Caco-2 (cell line): ENCODE measurements around the gene MR1. TPM values are rescaled to one million over a fixed set of nuclear protein-coding genes. Genes with fewer than 3 reads are reported as not detected.

ENCODE experiments used
- BruUV-seq: library from RNA; stranded (reverse); fragments of 400-500 nt; replicated peaks from 2 replicates; lab custom pipeline; 2021; lab: Mats Ljungman, UMichigan
- CTCF ChIA-PET: fragments of 300-600 bp; sonication (Branson Sonifier 250); formaldehyde crosslinking; loops from one replicate; lab custom pipeline; 2022; ENCODE audit warnings: antibody characterized with exemption; lab: Charles Lee
- POLR2A ChIA-PET: fragments of 300-600 bp; sonication (Branson Sonifier 250); formaldehyde crosslinking; loops from one replicate; lab custom pipeline; 2022; ENCODE audit warnings: antibody characterized with exemption; lab: Charles Lee
- DNase-seq, 2 experiments: peaks; one replicate each; pipeline versions ENCODE4 v3.0.0 to v3.0.0-alpha.2; 2020 to 2022
- H3K27me3 ChIP-seq: replicated peaks from 2 replicates; pipeline ENCODE4 v1.6.0; 2011; ENCODE audit warnings: low read length; ENCODE audit not compliant: control insufficient read depth, insufficient read depth
- H3K36me3 ChIP-seq: 2 replicates; pipeline ENCODE4 v1.5.1; 2011; ENCODE audit warnings: low read length; ENCODE audit not compliant: control insufficient read depth, insufficient read depth
- H3K4me1 ChIP-seq: fragments of 250-450 bp; sonication (Bioruptor Pico); 2 replicates; pipeline ENCODE4 v1.5.1; 2020; ENCODE audit warnings: mild to moderate bottlenecking
- H3K4me3 ChIP-seq: 2 replicates; pipeline ENCODE4 v1.5.1; 2011; ENCODE audit warnings: low read depth, mild to moderate bottlenecking, control low read depth, low read length
- H3K9me3 ChIP-seq: fragments of 250-450 bp; sonication (Bioruptor Pico); 2 replicates; pipeline ENCODE4 v1.5.1; 2020; ENCODE audit warnings: mild to moderate bottlenecking, moderate library complexity
- H3K27ac Mint-ChIP-seq: one replicate; pipeline ENCODE4 v1.8.0; 2022; ENCODE audit warnings: mixed read lengths; ENCODE audit not compliant: unreplicated experiment
- H3K27me3 Mint-ChIP-seq: one replicate; pipeline ENCODE4 v1.8.0; 2022; ENCODE audit warnings: mixed read lengths; ENCODE audit not compliant: insufficient read depth, unreplicated experiment
- H3K36me3 Mint-ChIP-seq: one replicate; pipeline ENCODE4 v1.8.0; 2022; ENCODE audit warnings: mild to moderate bottlenecking, mixed read lengths; ENCODE audit not compliant: insufficient read depth, unreplicated experiment
- H3K4me1 Mint-ChIP-seq: one replicate; pipeline ENCODE4 v1.8.0; 2022; ENCODE audit warnings: low read depth, mixed read lengths; ENCODE audit not compliant: unreplicated experiment
- H3K4me3 Mint-ChIP-seq: one replicate; pipeline ENCODE4 v1.8.0; 2022; ENCODE audit warnings: mild to moderate bottlenecking, moderate library complexity, mixed read lengths; ENCODE audit not compliant: unreplicated experiment
- H3K9me3 Mint-ChIP-seq: one replicate; pipeline ENCODE4 v1.8.0; 2022; ENCODE audit warnings: mixed read lengths; ENCODE audit not compliant: unreplicated experiment
- CTCF ChIP-seq, 2 experiments: fragments of 200-600 bp in 1 of 2; IDR thresholded peaks; 1 replicate in 1 of 2; 2 replicates in 1 of 2; pipeline versions ENCODE4 v1.5.1 to v1.8.0; 2011 to 2022; ENCODE audit warnings: antibody characterized with exemption in 1 of 2, control low read depth in 1 of 2, inconsistent platforms in 1 of 2, low read depth in 1 of 2, low read length in 1 of 2, mild to moderate bottlenecking in 1 of 2, moderate library complexity in 1 of 2; ENCODE audit not compliant: insufficient read depth in 1 of 2, severe bottlenecking in 1 of 2, unreplicated experiment in 1 of 2
- intact Hi-C: fragments of 100-400 bp; cut with micrococcal nuclease; formaldehyde crosslinking; loops from one replicate; pipeline ENCODE4 v1.10.0; 2022; ENCODE audit not compliant: unreplicated experiment
- total RNA-seq: library from RNA; stranded (reverse); gene quantifications from 2 replicates; pipeline ENCODE4 v1.2.3, GENCODE V29; 2022

MR1 gene
- total RNA-seq, 1 experiment from 2014 or later = 2.5 TPM

- Mint-ChIP-seq H3K27me3 (no peaks in the 10 kb centered on the region), H3K27ac (peak overlapping the region; percentile 50), H3K9me3 (no peaks in the 10 kb centered on the region), H3K36me3 (peaks cover 11% of the 10 kb centered on the region), H3K4me1 (peaks cover 17% of the 10 kb centered on the region), H3K4me3 (no peak overlapping the region)
- Histone ChIP-seq H3K4me3 (no peak overlapping the region), H3K36me3 (no peaks in the 10 kb centered on the region; the same call in 1 of the 2 replicates), H3K4me1 (peaks cover 15% of the 10 kb centered on the region; the same call in 1 of the 2 replicates), H3K9me3 (no peaks in the 10 kb centered on the region), H3K27me3 (no peaks in the 10 kb centered on the region)
- ChIA-PET POLR2A (no interaction called here), CTCF (no interaction called here)
- no peak for TF ChIP-seq CTCF (IDR thresholded peaks at IDR 0.05; ENCODE audit: insufficient read depth in 1 of 2, low read depth in 1 of 2, low read length in 1 of 2, severe bottlenecking in 1 of 2, unreplicated experiment in 1 of 2)
- BruUV-seq = no TSS peak
- no peak for DNase-seq
- intact Hi-C loops = loop anchor here (1.0 kb wide), 1 partner anchor 12 kb away; the partner anchor contains the start of gene STX6
These were observed 23.0 kb upstream of the MR1 start for GRCh38 chr1:181010789-181011188.

DNA sequence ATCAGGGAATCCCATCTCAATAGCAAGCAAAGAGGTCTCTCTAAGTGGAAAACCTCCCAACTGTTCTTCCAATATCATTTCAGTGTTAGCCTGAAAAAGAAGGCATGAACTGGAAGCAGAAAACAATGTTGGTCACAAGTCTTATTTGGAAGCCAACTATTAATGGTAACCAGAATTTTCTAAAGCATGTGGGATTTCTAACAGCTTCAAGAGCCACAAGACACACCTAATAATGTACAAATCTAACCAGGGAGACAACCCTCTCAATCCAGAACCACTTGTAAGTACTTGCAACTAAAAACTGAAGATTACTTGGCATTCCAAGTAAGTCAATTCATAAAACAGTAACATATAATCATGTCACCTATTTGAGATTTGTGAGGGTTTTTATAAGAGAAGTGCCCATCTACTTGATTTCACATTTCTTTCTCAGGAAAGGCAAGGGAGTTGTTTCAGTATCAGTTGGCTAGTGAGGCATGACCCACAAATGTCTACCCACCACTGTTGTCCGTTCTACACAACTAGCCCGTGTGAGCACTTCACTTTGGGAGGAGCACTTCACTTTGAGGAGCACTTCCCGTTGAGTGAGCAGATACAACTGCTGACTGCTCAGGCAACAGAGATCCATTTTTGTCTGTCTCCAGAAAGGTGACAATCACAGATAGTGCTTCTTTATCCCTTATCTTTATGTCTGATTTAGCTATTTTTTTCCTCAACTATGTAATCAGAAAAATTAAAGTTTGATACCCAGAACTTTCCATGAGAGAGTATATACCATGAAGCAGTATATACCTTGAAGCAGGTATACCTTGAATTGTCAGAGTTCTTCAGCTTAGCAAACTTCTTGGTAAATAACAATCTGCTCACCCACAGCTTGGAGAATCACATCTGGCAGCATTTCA lies 22.2 kb upstream of the MR1 start:
- POLR2A ChIA-PET = no interaction called here
- CTCF ChIA-PET = no interaction called here
- Mint-ChIP-seq H3K27me3 (no peaks in the 10 kb centered on the region), H3K36me3 (peaks cover 11% of the 10 kb centered on the region), H3K4me1 (peaks cover 17% of the 10 kb centered on the region), H3K9me3 (no peaks in the 10 kb centered on the region), H3K4me3 (no peak overlapping the region), H3K27ac (peak overlapping the region; percentile 50)
- Histone ChIP-seq H3K36me3 (no peaks in the 10 kb centered on the region; the same call in 1 of the 2 replicates), H3K27me3 (no peaks in the 10 kb centered on the region), H3K9me3 (no peaks in the 10 kb centered on the region), H3K4me3 (no peak overlapping the region), H3K4me1 (peaks cover 15% of the 10 kb centered on the region; the same call in 1 of the 2 replicates)
- intact Hi-C loops = loop anchor here (1.0 kb wide), 1 partner anchor 11 kb away; the partner anchor contains the start of gene STX6
- BruUV-seq = no TSS peak
- TF ChIP-seq CTCF (IDR thresholded peaks at IDR 0.05; ENCODE audit: insufficient read depth in 1 of 2, low read depth in 1 of 2, low read length in 1 of 2, severe bottlenecking in 1 of 2, unreplicated experiment in 1 of 2) = no peak
- no peak for DNase-seq

DNA sequence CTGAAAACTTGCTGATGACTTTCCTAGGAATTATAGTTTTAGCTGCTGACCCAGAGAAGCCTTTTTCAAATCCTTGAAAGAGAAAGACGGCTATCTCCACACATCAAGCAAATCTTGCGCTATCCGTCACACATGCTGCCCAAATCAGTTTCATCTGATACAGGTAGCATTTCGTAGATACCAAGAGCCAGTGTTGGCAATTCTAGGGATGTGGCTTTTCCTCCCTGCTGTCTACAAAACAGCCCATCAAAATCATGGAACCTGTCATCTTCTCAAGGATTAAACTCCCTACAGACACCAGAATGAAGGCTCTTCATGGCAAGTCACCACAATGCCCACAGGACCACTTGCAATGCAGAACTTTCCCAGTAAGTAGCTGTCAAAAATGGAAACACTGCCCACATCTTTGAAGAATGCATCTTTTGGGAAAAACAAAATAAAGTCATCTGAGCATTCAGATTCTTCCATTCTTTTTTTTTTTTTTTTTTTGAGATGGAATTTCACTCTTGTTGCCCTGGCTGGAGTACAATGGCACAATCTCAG lies 21.5 kb upstream of the MR1 start:
- Mint-ChIP-seq H3K4me1 (peaks cover 17% of the 10 kb centered on the region), H3K27me3 (no peaks in the 10 kb centered on the region), H3K36me3 (peaks cover 12% of the 10 kb centered on the region), H3K27ac (no peak overlapping the region), H3K4me3 (no peak overlapping the region), H3K9me3 (no peaks in the 10 kb centered on the region)
- H3K27me3 ChIP-seq = no peaks in the 10 kb centered on the region
- TF ChIP-seq CTCF (IDR thresholded peaks at IDR 0.05; ENCODE audit: insufficient read depth in 1 of 2, low read depth in 1 of 2, low read length in 1 of 2, severe bottlenecking in 1 of 2, unreplicated experiment in 1 of 2) = no peak
- peaks cover 15% of the 10 kb centered on the region; the same call in 1 of the 2 replicates for H3K4me1 ChIP-seq
- no peak overlapping the region for H3K4me3 ChIP-seq
- H3K36me3 ChIP-seq = no peaks in the 10 kb centered on the region
- intact Hi-C loops = no loop called here
- ChIA-PET POLR2A (no interaction called here), CTCF (no interaction called here)
- H3K9me3 ChIP-seq = no peaks in the 10 kb centered on the region
- no peak for DNase-seq
- no TSS peak for BruUV-seq
